ENCODE data around the gene ARL3.
"Not testable (repeated sequence)": the region's sequence is repeated elsewhere in the genome, so short reads cannot be mapped to it uniquely, and the experiment has no call there.

The ARL3 gene

DNA sequence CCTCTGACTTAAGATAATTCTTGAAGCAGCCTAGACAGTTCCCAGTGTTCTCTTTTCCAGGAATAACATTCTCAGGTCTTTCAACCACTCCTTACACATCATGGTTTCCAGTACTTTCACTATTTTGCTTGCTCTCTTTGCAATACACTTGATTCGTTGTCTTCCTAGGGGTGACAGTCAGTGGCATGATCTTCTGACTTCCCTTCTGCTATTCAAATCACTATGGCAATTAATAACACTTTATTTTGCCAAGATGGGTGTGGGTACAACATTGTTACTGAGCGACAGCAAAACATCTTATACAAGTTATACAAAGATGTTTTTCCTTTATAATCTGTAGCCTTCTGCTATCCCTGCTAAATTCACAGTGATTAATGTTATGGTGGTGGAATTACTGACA, 15.3 kb downstream of the ARL3 start:
- DNase-seq (no peak), ATAC-seq (no peak)
- Mint-ChIP-seq H3K4me1 (no peaks in the 10 kb centered on the region), H3K27ac (no peak overlapping the region), H3K9me3 (no peaks in the 10 kb centered on the region), H3K4me3 (no peak overlapping the region), H3K27me3 (no peaks in the 10 kb centered on the region)

GRCh38 chr10:102696736-102697135, 17.5 kb downstream of the ARL3 start:
- ATAC-seq (no peak), DNase-seq (no peak)

DNA sequence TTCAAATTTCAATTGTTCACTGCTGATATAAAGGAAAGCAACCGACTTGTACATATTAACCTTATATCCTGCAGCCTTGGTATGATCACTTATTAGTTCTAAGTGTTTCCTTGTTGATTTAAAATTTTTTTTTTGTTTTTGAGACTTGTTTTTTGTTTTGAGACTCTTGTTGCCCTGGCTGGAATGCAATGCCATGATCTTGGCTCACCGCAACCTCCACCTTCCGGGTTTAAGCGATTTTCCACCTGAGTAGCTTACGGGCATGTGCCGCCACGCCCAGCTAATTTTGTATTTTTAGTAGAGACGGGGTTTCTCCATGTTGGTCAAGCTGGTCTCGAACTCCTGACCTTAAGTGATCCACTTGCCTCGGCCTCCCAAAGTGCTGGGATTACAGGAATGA, 18.8 kb downstream of the ARL3 start:
- H3K27ac Mint-ChIP-seq, result peak overlapping the region in 1 of 2 donors; percentile 43
- not testable (repeated sequence) for DNase-seq, H3K4me3 Mint-ChIP-seq, ATAC-seq, H3K4me1 Mint-ChIP-seq, H3K9me3 Mint-ChIP-seq, H3K27me3 Mint-ChIP-seq

More at GRCh38 chr10:102696736-102697135, 17.5 kb downstream of the ARL3 start:
- H3K4me1 Mint-ChIP-seq, result no peaks in the 10 kb centered on the region
- no peak overlapping the region for H3K27ac Mint-ChIP-seq
- no peak overlapping the region for H3K4me3 Mint-ChIP-seq
- H3K9me3 Mint-ChIP-seq, result no peaks in the 10 kb centered on the region
- H3K27me3 Mint-ChIP-seq, result no peaks in the 10 kb centered on the region

- ATAC-seq (no peak), DNase-seq (no peak)
- Mint-ChIP-seq H3K9me3 (no peaks in the 10 kb centered on the region), H3K27me3 (no peaks in the 10 kb centered on the region), H3K27ac (no peak overlapping the region), H3K4me1 (no peaks in the 10 kb centered on the region), H3K4me3 (no peak overlapping the region)
Measured at GRCh38 chr10:102691285-102692066, 22.7 kb downstream of the ARL3 start.

DNA sequence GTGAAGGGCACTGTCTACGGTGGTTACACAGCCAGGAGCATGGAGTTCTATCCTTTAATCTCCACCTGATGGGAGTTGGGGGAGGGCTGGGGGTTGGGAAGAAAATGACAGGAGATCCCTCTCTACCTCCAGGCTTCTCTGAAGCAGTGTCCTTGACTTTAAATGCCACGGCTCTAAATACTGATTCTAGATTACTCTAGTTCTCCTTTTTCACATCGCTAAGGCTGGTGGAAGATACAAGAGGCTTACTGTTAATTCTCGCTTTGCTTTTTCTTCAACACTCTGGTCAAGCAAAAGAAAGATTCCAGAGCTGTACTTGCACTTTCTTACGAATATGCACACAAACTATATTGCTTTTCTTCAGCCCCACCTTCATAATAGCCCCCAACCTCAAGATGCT, 30.5 kb downstream of the ARL3 start:
- Mint-ChIP-seq H3K9me3 (no peaks in the 10 kb centered on the region), H3K4me3 (no peak overlapping the region), H3K4me1 (peaks cover 25% of the 10 kb centered on the region), H3K27me3 (no peaks in the 10 kb centered on the region), H3K27ac (no peak overlapping the region)
- ATAC-seq (no peak), DNase-seq (no peak)

DNA sequence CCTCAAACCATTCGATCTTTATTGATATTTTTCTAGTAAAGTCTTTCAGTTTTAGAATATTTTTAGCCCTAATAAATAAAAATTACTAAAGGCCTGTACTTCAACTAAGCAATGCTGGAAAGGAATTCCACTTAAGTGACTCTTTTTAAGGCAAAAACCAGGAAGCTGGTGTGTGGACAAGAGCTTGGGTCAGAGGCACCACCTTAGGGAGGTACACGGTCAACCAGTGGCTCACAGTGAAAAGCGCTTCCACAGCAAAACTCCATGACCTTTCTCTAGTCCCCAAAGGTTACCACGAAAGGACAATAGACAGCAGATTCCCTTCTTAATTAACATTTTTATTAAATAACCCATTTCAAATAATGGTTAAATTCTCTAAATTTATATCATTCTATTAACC, 31.2 kb downstream of the ARL3 start:
- Mint-ChIP-seq H3K4me3 (no peak overlapping the region), H3K27ac (no peak overlapping the region), H3K27me3 (no peaks in the 10 kb centered on the region), H3K4me1 (peaks cover 29% of the 10 kb centered on the region), H3K9me3 (no peaks in the 10 kb centered on the region)
- no peak for ATAC-seq
- DNase-seq, result no peak

DNA sequence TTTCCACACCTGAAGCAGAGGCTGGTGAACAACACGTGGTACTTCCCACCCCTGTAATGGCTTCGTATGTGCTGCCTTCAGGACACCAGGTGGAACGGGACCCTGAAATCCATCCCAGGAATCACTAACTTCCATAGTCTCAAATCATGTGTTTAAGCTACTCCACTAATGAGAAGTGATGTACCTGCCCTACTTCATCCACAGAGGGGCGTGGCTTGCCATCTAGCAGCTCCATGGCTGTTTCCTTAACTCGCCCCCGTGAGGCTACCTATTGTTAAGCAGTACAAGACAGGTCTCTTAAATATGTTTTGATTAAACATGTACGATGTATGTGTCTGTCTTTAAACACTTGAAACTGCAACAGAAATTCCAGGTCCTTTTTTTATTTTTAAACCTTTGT, 31.8 kb downstream of the ARL3 start:
- Mint-ChIP-seq H3K27me3 (no peaks in the 10 kb centered on the region), H3K4me3 (peak overlapping the region in 1 of 2 donors; percentile 2), H3K4me1 (peaks cover 34% of the 10 kb centered on the region), H3K9me3 (no peaks in the 10 kb centered on the region), H3K27ac (no peak overlapping the region)
- ATAC-seq (no peak), DNase-seq (no peak)

- Mint-ChIP-seq H3K9me3 (no peaks in the 10 kb centered on the region), H3K4me1 (peaks cover 41% of the 10 kb centered on the region), H3K4me3 (peak overlapping the region in 1 of 2 donors; percentile 2), H3K27me3 (no peaks in the 10 kb centered on the region), H3K27ac (no peak overlapping the region)
- ATAC-seq (no peak), DNase-seq (no peak)
Measured at GRCh38 chr10:102681696-102682095, 32.5 kb downstream of the ARL3 start.

DNA sequence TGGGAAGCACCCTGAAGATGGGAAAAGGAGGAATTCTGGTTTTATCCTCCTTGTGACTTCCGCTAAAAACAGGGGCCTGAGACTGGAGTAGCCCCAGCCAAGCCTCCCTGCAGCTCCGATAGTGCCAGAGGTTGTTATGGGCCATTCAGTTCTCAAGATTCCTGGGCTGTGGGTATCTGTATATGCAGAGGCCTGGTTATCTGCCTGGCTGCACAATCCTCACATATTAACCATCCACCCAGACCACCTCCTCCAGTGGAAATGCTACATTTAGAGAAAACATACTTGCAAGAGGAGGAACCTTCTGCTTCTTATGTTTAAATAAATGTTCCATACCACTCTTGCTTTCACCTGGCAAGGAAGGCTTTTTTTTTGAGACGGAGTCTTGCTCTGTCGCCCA, 34.6 kb downstream of the ARL3 start:
- DNase-seq (no peak), ATAC-seq (no peak)
- Mint-ChIP-seq H3K27me3 (no peaks in the 10 kb centered on the region), H3K9me3 (no peaks in the 10 kb centered on the region), H3K4me1 (peaks cover 56% of the 10 kb centered on the region), H3K4me3 (no peak overlapping the region), H3K27ac (peak overlapping the region in 1 of 2 donors; percentile 74)

DNA sequence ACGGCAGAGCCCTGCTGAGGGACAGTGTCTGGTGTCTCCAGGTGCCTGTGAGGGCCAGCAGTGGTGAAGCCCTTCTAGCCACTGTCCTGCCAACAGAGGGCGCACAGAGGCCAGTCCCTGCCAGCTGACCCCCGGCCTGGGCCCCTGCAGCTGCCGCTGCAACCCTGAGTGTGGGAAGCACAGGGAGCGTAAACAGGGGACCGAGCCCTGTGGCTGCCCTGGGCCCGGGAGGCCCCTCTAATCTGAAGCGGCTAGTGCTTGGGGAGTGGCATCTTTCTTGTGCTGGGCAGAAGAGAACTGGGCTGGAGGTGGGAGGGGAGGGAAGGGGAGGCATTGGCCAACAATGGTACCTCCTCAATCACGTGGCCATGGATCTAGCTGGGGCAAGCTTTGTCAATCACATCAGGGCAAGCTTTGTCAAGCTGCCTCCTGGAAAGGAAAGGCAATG, 35.3 kb downstream of the ARL3 start:
- H3K4me1 Mint-ChIP-seq, result peaks cover 63% of the 10 kb centered on the region
- no peaks in the 10 kb centered on the region for H3K9me3 Mint-ChIP-seq
- DNase-seq (no peak), ATAC-seq (no peak)
- H3K4me3 Mint-ChIP-seq, result no peak overlapping the region
- no peak overlapping the region for H3K27ac Mint-ChIP-seq
- no peaks in the 10 kb centered on the region for H3K27me3 Mint-ChIP-seq

- peak overlapping the region in 1 of 2 donors; percentile 72 for H3K27ac Mint-ChIP-seq
- peaks cover 72% of the 10 kb centered on the region for H3K4me1 Mint-ChIP-seq
- ATAC-seq (no peak), DNase-seq (no peak)
- no peaks in the 10 kb centered on the region for H3K27me3 Mint-ChIP-seq
- no peaks in the 10 kb centered on the region for H3K9me3 Mint-ChIP-seq
- no peak overlapping the region for H3K4me3 Mint-ChIP-seq
Measured at GRCh38 chr10:102678068-102678400, 36.2 kb downstream of the ARL3 start.

DNA sequence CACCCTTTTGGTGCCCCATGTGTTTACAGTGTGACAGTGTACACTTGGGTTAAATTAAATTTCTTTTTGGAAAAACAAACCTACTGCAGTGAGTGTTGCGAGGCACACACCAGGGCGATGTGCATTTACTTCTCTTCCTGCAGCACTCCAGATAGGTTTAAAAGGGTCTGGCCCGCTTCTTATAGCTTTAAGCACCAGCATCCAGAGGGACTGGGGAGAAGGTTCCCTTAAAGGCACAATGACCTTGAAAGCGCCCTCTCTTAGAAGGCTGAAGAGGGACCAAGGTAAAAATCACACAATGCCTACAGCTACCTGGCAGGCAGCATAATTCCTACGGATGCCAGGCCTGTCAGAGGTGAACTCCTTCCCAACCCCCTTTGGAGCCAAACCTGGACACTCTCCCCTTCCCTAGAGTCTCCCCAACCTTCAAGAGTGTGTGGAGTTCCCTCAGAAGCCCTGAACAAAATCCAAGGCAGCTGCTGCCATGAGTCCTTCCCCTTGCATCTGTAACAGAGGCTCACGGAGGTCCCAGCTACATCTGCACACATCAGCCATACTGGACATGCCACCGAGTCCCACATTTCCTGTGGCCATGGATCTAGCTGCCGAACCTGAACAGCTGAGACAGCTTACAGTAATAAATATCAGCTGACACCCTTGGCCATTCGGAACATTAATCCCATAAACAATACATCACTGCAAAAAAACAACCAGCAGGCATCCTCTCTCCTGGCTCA, 36.7 kb downstream of the ARL3 start:
- DNase-seq (no peak), ATAC-seq (no peak)
- H3K27me3 Mint-ChIP-seq, result no peaks in the 10 kb centered on the region
- no peak overlapping the region for H3K4me3 Mint-ChIP-seq
- no peaks in the 10 kb centered on the region for H3K9me3 Mint-ChIP-seq
- no peak overlapping the region for H3K27ac Mint-ChIP-seq
- peaks cover 76% of the 10 kb centered on the region for H3K4me1 Mint-ChIP-seq

- Mint-ChIP-seq H3K4me1 (peaks cover 69% of the 10 kb centered on the region), H3K27me3 (no peaks in the 10 kb centered on the region), H3K4me3 (no peak overlapping the region), H3K27ac (peak overlapping the region in 1 of 2 donors; percentile 30), H3K9me3 (no peaks in the 10 kb centered on the region)
- no peak for ATAC-seq
- no peak for DNase-seq
Measured at GRCh38 chr10:102676534-102677315, 37.5 kb downstream of the ARL3 start.

DNA sequence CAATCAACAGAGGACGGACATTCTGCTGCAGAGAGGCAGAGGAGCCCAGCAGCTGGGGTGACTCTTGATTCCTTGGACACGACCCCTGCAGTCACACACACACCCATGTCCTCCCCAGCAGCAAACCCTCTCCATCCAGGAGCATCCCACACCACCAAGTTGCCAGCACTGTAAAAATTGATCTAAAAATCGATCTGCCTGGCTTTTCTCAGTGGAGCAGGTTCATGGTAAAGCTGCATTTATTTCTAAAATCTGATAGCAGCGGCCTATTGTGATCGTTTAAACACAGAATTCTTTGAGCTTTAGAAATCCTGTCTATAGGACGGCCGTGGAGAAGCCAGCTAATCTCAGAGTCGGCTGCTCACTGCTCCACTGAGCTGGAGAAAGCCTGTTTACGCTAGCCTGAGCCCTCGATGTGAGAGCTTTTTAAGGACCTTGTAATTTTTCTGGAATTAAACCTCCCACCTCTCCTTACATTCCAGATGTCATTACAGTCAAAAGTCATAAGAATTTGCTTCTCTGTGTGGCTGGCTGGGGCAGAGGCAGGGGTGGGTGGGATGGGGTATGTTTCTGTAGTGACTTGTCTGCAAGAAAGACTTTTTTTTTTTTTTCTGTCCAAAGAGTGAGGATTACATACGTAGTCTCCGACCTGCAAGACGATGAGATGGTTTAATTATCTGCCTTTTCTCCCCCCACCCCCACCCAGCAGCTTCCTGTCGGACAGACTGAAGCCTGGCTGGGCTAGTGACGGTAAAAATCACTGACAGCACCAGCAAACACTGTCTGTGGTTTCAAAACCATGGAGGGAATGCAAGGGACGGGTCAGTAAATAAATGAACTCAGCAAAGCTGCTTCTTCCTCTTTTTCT, 38.3 kb downstream of the ARL3 start:
- no peak for ATAC-seq
- Mint-ChIP-seq H3K27ac (no peak overlapping the region), H3K9me3 (no peaks in the 10 kb centered on the region), H3K27me3 (no peaks in the 10 kb centered on the region), H3K4me1 (peaks cover 63% of the 10 kb centered on the region), H3K4me3 (peak overlapping the region in 1 of 2 donors; percentile 72)
- no peak for DNase-seq

GRCh38 chr10:102675011-102675665, 39.1 kb downstream of the ARL3 start:
- H3K27ac Mint-ChIP-seq, result peak overlapping the region in 1 of 2 donors; percentile 34
- H3K4me3 Mint-ChIP-seq, result peak overlapping the region; percentile 72 to 86
- H3K27me3 Mint-ChIP-seq, result no peaks in the 10 kb centered on the region
- DNase-seq, result no peak
- peaks cover 63% of the 10 kb centered on the region for H3K4me1 Mint-ChIP-seq
- ATAC-seq, result peak; percentile 11
- no peaks in the 10 kb centered on the region for H3K9me3 Mint-ChIP-seq

Data from stimulated activated naive CD8-positive, alpha-beta T cell treated with anti-CD3 and anti-CD28 coated beads, Interleukin-15, amount 100 ng/mL, for 72 hours (primary cell).